AG04449 (cell line): Measurements from ENCODE around the gene ZPLD1.

Experiments used
- CTCF ChIA-PET: fragments of 350-600 bp; formaldehyde crosslinking; extraction: SDS; loops from one replicate; lab custom pipeline; 2021; ENCODE audit warnings: antibody characterized with exemption; lab: Yijun Ruan, JAX
- POLR2A ChIA-PET: fragments of 400-600, 350-600 bp; formaldehyde crosslinking; extraction: SDS; loops from one replicate; lab custom pipeline; 2020; ENCODE audit warnings: antibody characterized with exemption, inconsistent platforms; lab: Yijun Ruan, JAX
- DNase-seq: peaks from one replicate; pipeline ENCODE4 v3.0.0-alpha.2; 2010; ENCODE audit warnings: low read depth, low spot score
- H3K4me3 ChIP-seq: 2 replicates; pipeline ENCODE4 v1.5.1; 2011; ENCODE audit warnings: low read depth, mild to moderate bottlenecking, control low read depth, low read length
- TF ChIP-seq, protein P1 (sequence below): IDR thresholded peaks from one replicate; pipeline ENCODE4 v1.5.1; 2011; ENCODE audit warnings: mild to moderate bottlenecking, moderate library complexity, low read length, control low read depth, inconsistent platforms; ENCODE audit not compliant: insufficient read depth; ENCODE audit errors: missing control alignments

The ZPLD1 gene

GRCh38 chr3:102526865-102527264, 92.0 kb downstream of the ZPLD1 start:
- no peak overlapping the region for H3K4me3 ChIP-seq
- CTCF ChIA-PET = interaction anchor here (1.0 to 4.9 kb wide), 6 partner anchors 9 to 299 kb away, joined by 3 to 67 read pairs (median 8); no protein-coding TSS in a partner anchor
- TF ChIP-seq, protein P1, sequence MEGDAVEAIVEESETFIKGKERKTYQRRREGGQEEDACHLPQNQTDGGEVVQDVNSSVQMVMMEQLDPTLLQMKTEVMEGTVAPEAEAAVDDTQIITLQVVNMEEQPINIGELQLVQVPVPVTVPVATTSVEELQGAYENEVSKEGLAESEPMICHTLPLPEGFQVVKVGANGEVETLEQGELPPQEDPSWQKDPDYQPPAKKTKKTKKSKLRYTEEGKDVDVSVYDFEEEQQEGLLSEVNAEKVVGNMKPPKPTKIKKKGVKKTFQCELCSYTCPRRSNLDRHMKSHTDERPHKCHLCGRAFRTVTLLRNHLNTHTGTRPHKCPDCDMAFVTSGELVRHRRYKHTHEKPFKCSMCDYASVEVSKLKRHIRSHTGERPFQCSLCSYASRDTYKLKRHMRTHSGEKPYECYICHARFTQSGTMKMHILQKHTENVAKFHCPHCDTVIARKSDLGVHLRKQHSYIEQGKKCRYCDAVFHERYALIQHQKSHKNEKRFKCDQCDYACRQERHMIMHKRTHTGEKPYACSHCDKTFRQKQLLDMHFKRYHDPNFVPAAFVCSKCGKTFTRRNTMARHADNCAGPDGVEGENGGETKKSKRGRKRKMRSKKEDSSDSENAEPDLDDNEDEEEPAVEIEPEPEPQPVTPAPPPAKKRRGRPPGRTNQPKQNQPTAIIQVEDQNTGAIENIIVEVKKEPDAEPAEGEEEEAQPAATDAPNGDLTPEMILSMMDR = no peak
- POLR2A ChIA-PET = no interaction called here
- DNase-seq = no peak

GRCh38 chr3:102528727-102529126, 93.9 kb downstream of the ZPLD1 start:
- no peak overlapping the region for H3K4me3 ChIP-seq
- ChIA-PET POLR2A (no interaction called here), CTCF (interaction anchor here (1.0 to 4.9 kb wide), 4 partner anchors 9 to 300 kb away, joined by 3 to 67 read pairs (median 31); no protein-coding TSS in a partner anchor)
- TF ChIP-seq, protein P1 = no peak
- DNase-seq = no peak
